WTC11 (cell line): ENCODE data around the gene SCGB1A1. TPM values are rescaled to one million over a fixed set of nuclear protein-coding genes. Genes with fewer than 3 reads are reported as not detected.

Experiments
- ATAC-seq: fragments of 200-7000 bp; cut with Tn5 transposase; 2 replicates; pipeline ENCODE4 v1.10.0; 2021; ENCODE audit warnings: mild to moderate bottlenecking, moderate library complexity
- CTCF ChIA-PET: fragments of 300-600 bp; sonication (Branson Sonifier 250); formaldehyde crosslinking; loops from one replicate; lab custom pipeline; 2021; ENCODE audit warnings: antibody characterized with exemption; lab: Charles Lee
- POLR2A ChIA-PET: fragments of 350-600 bp; sonication (Branson Sonifier 250); formaldehyde crosslinking; loops from one replicate; lab custom pipeline; 2021; ENCODE audit warnings: antibody characterized with exemption; lab: Charles Lee
- DNase-seq: peaks from one replicate; pipeline ENCODE4 v3.0.0; 2021; ENCODE audit warnings: low spot score
- H3K27ac Mint-ChIP-seq: 2 replicates; pipeline ENCODE4 v1.8.0; 2021; ENCODE audit warnings: mixed read lengths
- H3K27me3 Mint-ChIP-seq: 2 replicates; pipeline ENCODE4 v1.8.0; 2021; ENCODE audit warnings: low read depth, mild to moderate bottlenecking, moderate library complexity, mixed read lengths
- H3K36me3 Mint-ChIP-seq: 2 replicates; pipeline ENCODE4 v1.8.0; 2021; ENCODE audit warnings: mixed read lengths
- H3K4me1 Mint-ChIP-seq: 2 replicates; pipeline ENCODE4 v1.8.0; 2022; ENCODE audit warnings: mixed read lengths
- H3K4me3 Mint-ChIP-seq: 2 replicates; pipeline ENCODE4 v1.8.0; 2021; ENCODE audit warnings: mild to moderate bottlenecking, moderate library complexity, mixed read lengths
- H3K9me3 Mint-ChIP-seq: 2 replicates; pipeline ENCODE4 v1.8.0; 2021; ENCODE audit warnings: mixed read lengths
- AR ChIP-seq: fragments of 250-450 bp; sonication (Bioruptor Pico); IDR thresholded peaks from 2 replicates; pipeline ENCODE4 v1.9.0; 2021; ENCODE audit warnings: mild to moderate bottlenecking
- GABPB1 ChIP-seq: sonication (generic); formaldehyde crosslinking; IDR thresholded peaks from 2 replicates; pipeline ENCODE4 v1.8.1; 2023; ENCODE audit warnings: mild to moderate bottlenecking, missing genetic modification reagents
- GRHL2 ChIP-seq: fragments of 250-450 bp; sonication (Bioruptor Pico); IDR thresholded peaks from 2 replicates; pipeline ENCODE4 v1.8.0; 2022; ENCODE audit warnings: mild to moderate bottlenecking, moderate library complexity; ENCODE audit not compliant: insufficient replicate concordance, severe bottlenecking
- JUN ChIP-seq: sonication (generic); formaldehyde crosslinking; IDR thresholded peaks from 2 replicates; pipeline ENCODE4 v1.8.0; 2023; ENCODE audit warnings: mild to moderate bottlenecking, missing genetic modification reagents
- NR1H2 ChIP-seq: sonication (generic); formaldehyde crosslinking; IDR thresholded peaks from 2 replicates; pipeline ENCODE4 v1.9.0; 2021; ENCODE audit warnings: mild to moderate bottlenecking, moderate library complexity, missing genetic modification reagents
- NR2C2 ChIP-seq: sonication (generic); formaldehyde crosslinking; IDR thresholded peaks from 2 replicates; pipeline ENCODE4 v1.8.0; 2022; ENCODE audit warnings: mild to moderate bottlenecking, missing genetic modification reagents
- OVOL2 ChIP-seq: fragments of 250-450 bp; sonication (Bioruptor Pico); IDR thresholded peaks from 2 replicates; pipeline ENCODE4 v1.9.0; 2021; ENCODE audit warnings: mild to moderate bottlenecking, borderline replicate concordance
- PRDM15 ChIP-seq: sonication (generic); formaldehyde crosslinking; IDR thresholded peaks from 2 replicates; pipeline ENCODE4 v1.8.0; 2022; ENCODE audit warnings: missing genetic modification reagents
- RORB ChIP-seq: fragments of 250-450 bp; sonication (Bioruptor Pico); IDR thresholded peaks from 2 replicates; pipeline ENCODE4 v1.9.0; 2021; ENCODE audit warnings: mild to moderate bottlenecking
- SP1 ChIP-seq: sonication (generic); formaldehyde crosslinking; conservative IDR thresholded peaks from 2 replicates; pipeline ENCODE4 v1.8.1; 2022; ENCODE audit warnings: missing genetic modification reagents
- TCF7 ChIP-seq: sonication (generic); formaldehyde crosslinking; IDR thresholded peaks from 2 replicates; pipeline ENCODE4 v1.8.0; 2022; ENCODE audit warnings: mild to moderate bottlenecking, low read depth, missing genetic modification reagents, moderate library complexity
- ZNF138 ChIP-seq: sonication (generic); formaldehyde crosslinking; conservative IDR thresholded peaks from 2 replicates; pipeline ENCODE4 v1.8.1; 2022; ENCODE audit warnings: mild to moderate bottlenecking, moderate library complexity, missing genetic modification reagents
- ZNF263 ChIP-seq: sonication (generic); formaldehyde crosslinking; IDR thresholded peaks from 2 replicates; pipeline ENCODE4 v1.8.1; 2022; ENCODE audit warnings: low read depth, mild to moderate bottlenecking, moderate library complexity, missing genetic modification reagents
- ZNF416 ChIP-seq: fragments of 250-450 bp; sonication (Bioruptor Pico); IDR thresholded peaks from 2 replicates; pipeline ENCODE4 v1.9.0; 2021; ENCODE audit warnings: mild to moderate bottlenecking, inconsistent platforms
- ZNF671 ChIP-seq: fragments of 250-450 bp; sonication (Bioruptor Pico); IDR thresholded peaks from 2 replicates; pipeline ENCODE4 v1.8.0; 2021; ENCODE audit warnings: mild to moderate bottlenecking
- total RNA-seq: library from RNA; stranded (reverse); gene quantifications from 3 replicates; pipeline ENCODE4 v1.2.3, GENCODE V29; 2021
- TF ChIP-seq, protein P1 (sequence below): sonication (generic); formaldehyde crosslinking; IDR thresholded peaks from 2 replicates; pipeline ENCODE4 v1.8.1; 2022; ENCODE audit warnings: missing genetic modification reagents, borderline replicate concordance
- TF ChIP-seq, protein P2 (sequence below): sonication (generic); formaldehyde crosslinking; IDR thresholded peaks from 2 replicates; pipeline ENCODE4 v1.8.0; 2023; ENCODE audit warnings: missing genetic modification reagents
- TF ChIP-seq, protein P3 (sequence below): sonication (generic); formaldehyde crosslinking; conservative IDR thresholded peaks from 2 replicates; pipeline ENCODE4 v1.8.1; 2022; ENCODE audit warnings: mild to moderate bottlenecking, missing genetic modification reagents
- TF ChIP-seq, protein P4 (sequence below): sonication (generic); formaldehyde crosslinking; IDR thresholded peaks from 2 replicates; pipeline ENCODE4 v1.8.0; 2022; ENCODE audit warnings: mild to moderate bottlenecking, missing genetic modification reagents

Gene SCGB1A1
- total RNA-seq, 1 experiment from 2014 or later: 1.2 TPM

DNA sequence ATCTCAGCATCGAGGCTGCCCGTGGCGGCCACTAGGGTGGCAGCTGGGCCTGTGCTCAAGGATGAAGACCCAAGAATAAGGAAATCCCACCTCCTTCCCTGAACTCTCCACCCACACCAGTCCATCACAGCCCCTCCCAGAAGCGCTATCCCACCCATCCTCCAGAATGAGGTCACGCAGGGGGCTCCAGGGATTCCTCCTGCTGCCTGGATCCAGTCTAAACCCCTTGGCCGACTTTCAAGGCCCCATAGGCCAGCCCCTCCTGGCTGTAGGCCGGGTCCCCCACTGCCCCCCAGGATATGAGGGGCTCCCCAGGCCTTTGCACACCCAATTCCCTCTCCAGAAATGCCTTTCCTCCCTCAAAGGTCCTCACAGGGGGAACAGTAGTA, 19.0 kb upstream of the SCGB1A1 start:
- DNase-seq (no peak), ATAC-seq (no peak)
- Mint-ChIP-seq H3K4me3 (no peak overlapping the region), H3K27me3 (peaks cover 3% of the 10 kb centered on the region; the same call in 1 of the 2 replicates), H3K4me1 (peaks cover 31% of the 10 kb centered on the region), H3K9me3 (no peaks in the 10 kb centered on the region), H3K27ac (no peak overlapping the region), H3K36me3 (no peaks in the 10 kb centered on the region)
- POLR2A ChIA-PET: no interaction called here
- no peak for TF ChIP-seq NR1H2
- TF ChIP-seq ZNF416 (CRISPR knock-in tag): no peak
- TF ChIP-seq NR2C2: no peak
- no peak for TF ChIP-seq GRHL2 (CRISPR knock-in tag)
- no peak for TF ChIP-seq ZNF263 (CRISPR knock-in tag)
- TF ChIP-seq, protein P1, sequence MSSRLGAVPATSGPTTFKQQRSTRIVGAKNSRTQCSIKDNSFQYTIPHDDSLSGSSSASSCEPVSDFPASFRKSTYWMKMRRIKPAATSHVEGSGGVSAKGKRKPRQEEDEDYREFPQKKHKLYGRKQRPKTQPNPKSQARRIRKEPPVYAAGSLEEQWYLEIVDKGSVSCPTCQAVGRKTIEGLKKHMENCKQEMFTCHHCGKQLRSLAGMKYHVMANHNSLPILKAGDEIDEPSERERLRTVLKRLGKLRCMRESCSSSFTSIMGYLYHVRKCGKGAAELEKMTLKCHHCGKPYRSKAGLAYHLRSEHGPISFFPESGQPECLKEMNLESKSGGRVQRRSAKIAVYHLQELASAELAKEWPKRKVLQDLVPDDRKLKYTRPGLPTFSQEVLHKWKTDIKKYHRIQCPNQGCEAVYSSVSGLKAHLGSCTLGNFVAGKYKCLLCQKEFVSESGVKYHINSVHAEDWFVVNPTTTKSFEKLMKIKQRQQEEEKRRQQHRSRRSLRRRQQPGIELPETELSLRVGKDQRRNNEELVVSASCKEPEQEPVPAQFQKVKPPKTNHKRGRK (CRISPR knock-in tag): no peak
- TF ChIP-seq, protein P2, sequence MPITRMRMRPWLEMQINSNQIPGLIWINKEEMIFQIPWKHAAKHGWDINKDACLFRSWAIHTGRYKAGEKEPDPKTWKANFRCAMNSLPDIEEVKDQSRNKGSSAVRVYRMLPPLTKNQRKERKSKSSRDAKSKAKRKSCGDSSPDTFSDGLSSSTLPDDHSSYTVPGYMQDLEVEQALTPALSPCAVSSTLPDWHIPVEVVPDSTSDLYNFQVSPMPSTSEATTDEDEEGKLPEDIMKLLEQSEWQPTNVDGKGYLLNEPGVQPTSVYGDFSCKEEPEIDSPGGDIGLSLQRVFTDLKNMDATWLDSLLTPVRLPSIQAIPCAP (CRISPR knock-in tag): no peak
- no peak for TF ChIP-seq ZNF671 (CRISPR knock-in tag)
- TF ChIP-seq PRDM15 (CRISPR knock-in tag): no peak
- TF ChIP-seq JUN (CRISPR knock-in tag): no peak
- no peak for TF ChIP-seq GABPB1
- TF ChIP-seq ZNF138 (CRISPR knock-in tag): no peak
- no peak for TF ChIP-seq AR (CRISPR knock-in tag)
- CTCF ChIA-PET: interaction anchor here (3.9 to 6.4 kb wide), 2 partner anchors 25 to 143 kb away, joined by 37 to 49 read pairs; no protein-coding TSS in a partner anchor

DNA sequence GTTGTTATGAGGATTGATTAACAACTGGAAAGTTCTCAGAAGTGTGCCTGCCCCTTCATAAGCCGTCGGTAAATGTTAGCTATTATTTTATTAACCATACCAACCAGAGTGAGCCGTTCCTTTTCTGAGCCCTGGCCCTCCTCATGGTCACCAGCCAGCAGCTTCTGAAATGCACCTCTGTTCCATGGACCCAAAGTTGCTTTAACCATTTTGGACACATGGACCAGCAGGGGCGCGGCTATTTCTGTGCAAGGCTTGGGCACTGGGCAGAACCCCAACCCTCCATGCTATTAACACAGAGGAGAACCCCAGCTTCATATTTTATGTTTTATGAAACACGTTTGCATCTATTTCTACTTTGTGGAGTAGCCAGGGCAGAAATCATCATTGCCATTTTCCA, 18.6 kb upstream of the SCGB1A1 start:
- CTCF ChIA-PET: interaction anchor here (0.6 to 6.4 kb wide), 5 partner anchors 8 to 142 kb away, joined by 3 to 49 read pairs (median 4); no protein-coding TSS in a partner anchor
- TF ChIP-seq TCF7: no peak
- Mint-ChIP-seq H3K4me3 (no peak overlapping the region), H3K27ac (no peak overlapping the region), H3K27me3 (peaks cover 3% of the 10 kb centered on the region; the same call in 1 of the 2 replicates), H3K4me1 (peaks cover 27% of the 10 kb centered on the region), H3K9me3 (no peaks in the 10 kb centered on the region), H3K36me3 (no peaks in the 10 kb centered on the region)
- DNase-seq (no peak), ATAC-seq (no peak)
- POLR2A ChIA-PET: no interaction called here

- ATAC-seq: no peak
- CTCF ChIA-PET: interaction anchor here (0.6 to 6.4 kb wide), 5 partner anchors 9 to 142 kb away, joined by 3 to 49 read pairs (median 4); no protein-coding TSS in a partner anchor
- TF ChIP-seq, protein P3, sequence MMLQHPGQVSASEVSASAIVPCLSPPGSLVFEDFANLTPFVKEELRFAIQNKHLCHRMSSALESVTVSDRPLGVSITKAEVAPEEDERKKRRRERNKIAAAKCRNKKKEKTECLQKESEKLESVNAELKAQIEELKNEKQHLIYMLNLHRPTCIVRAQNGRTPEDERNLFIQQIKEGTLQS: no peak
- TF ChIP-seq, protein P4, sequence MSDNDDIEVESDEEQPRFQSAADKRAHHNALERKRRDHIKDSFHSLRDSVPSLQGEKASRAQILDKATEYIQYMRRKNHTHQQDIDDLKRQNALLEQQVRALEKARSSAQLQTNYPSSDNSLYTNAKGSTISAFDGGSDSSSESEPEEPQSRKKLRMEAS (CRISPR knock-in tag): no peak
- no peak for TF ChIP-seq SP1 (CRISPR knock-in tag)
- TF ChIP-seq RORB (CRISPR knock-in tag): no peak
- no peak for TF ChIP-seq OVOL2 (CRISPR knock-in tag)
- TF ChIP-seq, all 79 proteins: peak for 0
Measured at GRCh38 chr11:62400760-62401159, 18.1 kb upstream of the SCGB1A1 start.

More at GRCh38 chr11:62400760-62401159, 18.1 kb upstream of the SCGB1A1 start:
- no peaks in the 10 kb centered on the region for H3K36me3 Mint-ChIP-seq
- no peaks in the 10 kb centered on the region for H3K9me3 Mint-ChIP-seq
- DNase-seq: no peak
- no peak overlapping the region for H3K27ac Mint-ChIP-seq
- POLR2A ChIA-PET: no interaction called here
- peaks cover 24% of the 10 kb centered on the region for H3K4me1 Mint-ChIP-seq
- peaks cover 3% of the 10 kb centered on the region; the same call in 1 of the 2 replicates for H3K27me3 Mint-ChIP-seq
- no peak overlapping the region for H3K4me3 Mint-ChIP-seq
